T-helper 1 cell treated with Interleukin-12 subunit alpha and Interleukin-12 subunit beta and Interleukin-4 antibody, amounts not matched to agents 30 ng/mL and 1 ng/mL, for 36 hours (primary cell): ENCODE data around the gene ITGBL1. TPM values are rescaled to one million over a fixed set of nuclear protein-coding genes. Genes with fewer than 3 reads are reported as not detected.

ENCODE experiments used
- intact Hi-C: fragments of 100-400 bp; cut with micrococcal nuclease; formaldehyde crosslinking; loops from one replicate; pipeline ENCODE4 v1.15.1; 2024
- total RNA-seq: library from RNA; stranded (reverse); gene quantifications from 2 replicates; pipeline ENCODE4 v1.2.3, GENCODE V29; 2022

The ITGBL1 gene
- total RNA-seq, 1 donor from 2014 or later, result not detected

- intact Hi-C loops, result no loop called here
These were observed 104.2 kb downstream of the ITGBL1 start for GRCh38 chr13:101556676-101557123.

GRCh38 chr13:101565317-101565716 lies 112.8 kb downstream of the ITGBL1 start:
- intact Hi-C loops, result no loop called here

- intact Hi-C loops, result no loop called here
These were observed 115.4 kb downstream of the ITGBL1 start for GRCh38 chr13:101567841-101568240.

DNA sequence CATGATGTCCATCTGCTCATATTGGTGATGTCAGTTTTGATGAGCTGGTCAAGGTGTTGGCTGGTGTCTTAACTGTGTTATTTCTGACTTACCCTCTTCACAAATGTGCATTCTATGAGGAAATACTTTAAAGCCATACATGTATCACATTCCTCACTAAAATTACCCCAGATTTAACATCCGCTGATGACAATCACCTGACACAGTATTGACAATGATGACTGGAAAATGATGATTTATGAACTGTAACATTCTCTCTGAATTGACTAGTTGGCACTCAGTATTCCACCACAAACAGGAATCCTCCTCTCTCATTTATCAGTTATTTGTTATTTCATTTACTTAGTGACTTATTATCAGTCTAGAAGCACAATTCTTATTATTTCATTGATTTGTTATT lies 117.3 kb downstream of the ITGBL1 start:
- intact Hi-C loops, result no loop called here

DNA sequence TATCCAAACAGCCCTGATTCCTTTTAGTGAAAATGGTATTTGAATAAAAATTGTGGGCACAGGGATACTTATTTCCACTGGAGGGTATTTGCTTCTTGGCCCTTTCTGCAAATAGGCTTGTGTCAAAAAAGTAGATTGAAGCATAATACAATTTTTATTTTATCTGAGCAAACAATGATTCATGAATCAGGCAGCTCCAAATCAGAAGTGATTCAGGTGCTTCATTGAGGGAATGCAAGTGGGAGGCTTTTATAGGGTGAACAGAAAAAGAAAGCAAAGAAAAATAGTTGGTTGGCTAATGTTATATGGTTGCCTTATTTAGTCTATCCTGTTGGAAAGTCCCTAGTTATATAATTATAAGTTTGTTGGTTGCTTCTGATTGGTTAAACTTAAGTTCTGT lies 117.9 kb downstream of the ITGBL1 start:
- intact Hi-C loops, result no loop called here

DNA sequence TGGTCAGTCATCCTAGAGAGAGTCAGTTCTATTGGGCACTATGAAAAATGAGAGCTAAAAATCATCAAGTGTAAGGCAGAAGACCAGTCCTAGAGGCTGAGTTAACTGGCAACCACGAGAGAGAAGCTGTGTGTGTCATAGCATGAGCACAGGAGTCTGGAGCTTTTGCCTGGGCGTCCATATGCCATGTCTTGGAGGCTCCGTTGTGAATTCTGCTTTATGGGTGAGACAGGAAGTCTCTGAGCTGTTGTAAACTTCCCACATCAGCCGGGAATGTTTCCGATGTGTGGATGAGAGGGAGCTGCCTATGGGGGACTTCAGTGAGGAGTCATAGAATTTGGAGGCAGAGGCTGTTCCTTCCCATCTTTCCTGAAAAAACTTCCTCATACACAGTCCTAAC lies 120.0 kb downstream of the ITGBL1 start:
- intact Hi-C loops, result no loop called here

DNA sequence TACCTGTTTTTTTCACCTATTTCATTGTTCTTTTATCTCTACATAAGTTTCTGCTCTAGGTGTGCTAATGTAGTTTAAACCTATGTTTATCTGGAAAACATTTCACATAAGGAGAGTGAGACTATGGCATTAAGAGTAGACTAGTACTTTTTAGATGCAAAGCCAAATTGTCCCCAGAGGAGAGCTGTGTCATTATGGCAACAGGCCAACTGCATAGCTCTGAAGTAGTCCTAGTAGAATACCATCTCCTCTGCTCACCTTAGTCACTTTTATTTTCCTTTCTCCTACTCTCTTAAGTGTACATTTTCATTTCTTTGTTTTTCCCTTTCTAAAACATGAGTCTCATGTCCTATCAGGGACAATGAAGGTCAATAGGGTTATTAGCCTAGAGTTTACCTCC lies 123.1 kb downstream of the ITGBL1 start:
- intact Hi-C loops, result no loop called here

GRCh38 chr13:101576455-101576854 lies 124.0 kb downstream of the ITGBL1 start:
- intact Hi-C loops, result no loop called here

- intact Hi-C loops, result no loop called here
These were observed 124.5 kb downstream of the ITGBL1 start for GRCh38 chr13:101576977-101577376.

GRCh38 chr13:101579281-101579802 lies 126.9 kb downstream of the ITGBL1 start:
- intact Hi-C loops, result no loop called here

DNA sequence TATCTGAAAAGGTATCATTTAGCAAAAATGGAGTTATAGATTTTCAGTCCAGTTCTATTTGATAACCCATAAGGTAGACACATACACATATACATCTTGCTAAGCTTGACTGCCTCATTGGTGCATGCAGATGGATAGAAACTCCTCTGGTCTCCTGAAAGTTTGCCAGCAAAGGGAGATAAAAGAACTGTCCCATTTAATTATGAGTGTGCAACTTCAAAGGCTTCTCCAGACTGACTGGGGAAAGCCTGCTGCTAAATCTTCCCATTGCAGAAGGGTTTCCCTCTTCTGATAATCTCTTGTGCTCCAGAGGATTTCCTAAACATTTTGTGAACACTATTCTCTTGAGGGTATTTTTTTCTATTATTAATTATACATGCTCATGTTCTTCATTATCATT lies 131.9 kb downstream of the ITGBL1 start:
- intact Hi-C loops, result no loop called here

GRCh38 chr13:101590479-101590878 lies 138.0 kb downstream of the ITGBL1 start:
- intact Hi-C loops, result no loop called here

- intact Hi-C loops, result no loop called here
These were observed 142.5 kb downstream of the ITGBL1 start for GRCh38 chr13:101594936-101595335.

- intact Hi-C loops, result no loop called here
These were observed 144.3 kb downstream of the ITGBL1 start for GRCh38 chr13:101596803-101597202.

- intact Hi-C loops, result no loop called here
These were observed 159.3 kb downstream of the ITGBL1 start for GRCh38 chr13:101611491-101612475.

GRCh38 chr13:101612735-101613134 lies 160.3 kb downstream of the ITGBL1 start:
- intact Hi-C loops, result no loop called here

GRCh38 chr13:101614491-101614890 lies 162.0 kb downstream of the ITGBL1 start:
- intact Hi-C loops, result no loop called here

GRCh38 chr13:101618440-101619187 lies 166.1 kb downstream of the ITGBL1 start:
- intact Hi-C loops, result no loop called here

DNA sequence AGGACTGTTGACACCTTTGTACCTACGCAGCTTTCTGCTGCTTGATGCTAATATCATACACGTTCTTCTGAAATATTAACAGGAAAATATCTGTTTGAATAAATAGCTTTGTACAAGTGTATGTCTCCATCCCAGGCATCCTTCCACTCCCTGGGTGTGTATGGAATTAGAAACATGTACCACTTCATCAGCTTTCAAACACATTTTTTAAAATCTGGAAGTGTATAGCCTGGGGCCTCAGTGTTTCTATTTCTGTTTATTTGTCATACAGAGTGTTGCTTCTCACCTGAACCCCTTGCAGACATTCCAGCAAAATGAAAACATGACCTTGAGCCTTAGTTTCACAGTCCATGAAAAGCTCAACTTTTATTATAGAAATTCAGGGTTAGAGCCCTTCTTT lies 168.6 kb downstream of the ITGBL1 start:
- intact Hi-C loops, result loop anchor here (10.0 kb wide), 3 partner anchors 946 to 1154 kb away; partner anchors contain the start of genes GGACT, TEX30 and TMTC4

DNA sequence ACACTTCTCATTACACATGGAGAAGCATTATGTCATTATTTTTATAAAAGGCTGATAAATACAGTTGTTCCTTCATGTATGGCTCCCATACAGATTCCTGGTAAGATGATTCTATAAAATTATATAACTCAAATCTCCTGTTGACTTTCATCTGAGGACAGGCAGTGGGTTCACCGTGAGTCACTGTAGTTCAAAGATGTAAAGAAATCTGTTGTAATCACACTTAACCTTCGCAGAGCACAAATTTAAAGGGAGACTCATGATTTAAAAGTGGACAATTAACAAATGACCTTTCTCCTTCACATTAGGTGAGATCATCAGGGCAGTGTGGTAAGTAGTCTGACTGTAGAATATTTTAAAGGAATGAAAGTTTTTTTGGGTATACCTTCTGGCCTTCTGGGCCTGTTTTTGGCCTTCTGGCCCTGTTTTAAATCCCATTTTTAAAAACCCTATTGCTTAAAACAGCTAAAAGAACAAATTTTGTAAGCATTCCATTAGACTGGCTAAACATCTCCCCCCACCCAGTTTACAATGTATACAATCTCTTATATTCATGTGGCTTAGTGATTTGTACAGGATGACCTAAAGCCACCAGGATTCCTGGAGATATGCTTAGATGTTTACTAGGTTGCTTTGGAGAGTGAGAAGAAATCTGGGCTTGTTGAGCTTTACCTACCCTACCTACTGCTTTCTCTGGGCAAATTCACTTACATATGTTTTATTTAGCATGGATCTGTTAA lies 171.2 kb downstream of the ITGBL1 start:
- intact Hi-C loops, result loop anchor here (10.0 kb wide), 3 partner anchors 949 to 1151 kb away; partner anchors contain the start of genes GGACT, TEX30 and TMTC4
